Measurements from ENCODE around the gene NOS1. TPM values are rescaled to one million over a fixed set of nuclear protein-coding genes. Genes with fewer than 3 reads are reported as not detected.

NOS1 gene
- total and polyA plus RNA-seq, 2 of the 8 experiments (the other 6 are each of a cell fraction or from before 2014, with no cell fraction given) = 1.5 to 2.0 TPM

DNA sequence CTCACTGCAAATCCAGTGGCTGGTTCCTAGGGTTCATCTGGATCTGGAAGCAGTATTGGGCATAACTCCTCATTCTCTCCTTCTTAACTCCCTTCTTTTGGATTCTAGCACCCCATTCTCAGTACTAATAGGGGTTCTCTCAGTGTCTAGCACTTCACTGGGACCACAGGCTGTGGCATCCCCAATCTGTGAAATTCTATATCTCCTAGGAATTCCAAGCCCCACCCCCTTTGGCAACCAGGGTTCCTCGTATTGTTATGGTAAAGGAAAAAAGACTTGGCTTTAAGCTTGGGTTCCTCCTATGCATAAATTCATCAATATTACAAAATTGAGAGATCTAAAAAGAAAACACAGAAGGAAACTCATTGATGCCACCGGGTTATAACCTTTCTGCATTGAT lies 126.2 kb downstream of the NOS1 start:
- no peaks in the 10 kb centered on the region for H3K79me1 ChIP-seq (ENCODE audit: low read depth, low read length)
- no peak overlapping the region for H2BK15ac ChIP-seq (ENCODE audit: low read length)
- no peaks in the 10 kb centered on the region for H3K79me2 ChIP-seq (ENCODE audit: control insufficient read depth in 1 of 2, insufficient read depth in 2 of 2, low read length in 2 of 2)
- 0 out of 2 replicates have a peak overlapping the region, but pooled peaks have one; percentile 35 for H2BK12ac ChIP-seq (ENCODE audit: low read depth, low read length)
- H2AFZ ChIP-seq (ENCODE audit: low read length) = no peak overlapping the region
- no peak overlapping the region for H3K56ac ChIP-seq (replicated peaks; ENCODE audit: insufficient read length, low read depth, low read length)
- no peak overlapping the region for H3K18ac ChIP-seq (ENCODE audit: extremely low read depth, low read length)
- H3K14ac ChIP-seq (ENCODE audit: insufficient read length) = no peak overlapping the region
- H2BK120ac ChIP-seq (replicated peaks; ENCODE audit: low read depth, low read length) = peak overlapping the region; percentile 31
- no peaks in the 10 kb centered on the region for H3K27me3 ChIP-seq (replicated peaks in 1 of 4; ENCODE audit: control insufficient read depth in 3 of 4, extremely low read depth in 1 of 4, insufficient read depth in 3 of 4, low read length in 3 of 4)
- no peak overlapping the region for H4K91ac ChIP-seq (replicated peaks; ENCODE audit: insufficient read length, low read length)
- TF ChIP-seq SIN3A (conservative IDR thresholded peaks at IDR 0.05 in 1 of 2, IDR thresholded peaks at IDR 0.05 in 1 of 2; ENCODE audit: low read depth in 1 of 2, low read length in 2 of 2) (no peak), TEAD4 (IDR thresholded peaks at IDR 0.05; ENCODE audit: low read depth, low read length) (peak; percentile 58; the same call in 1 of the 2 replicates), ASH2L (IDR thresholded peaks at IDR 0.05; ENCODE audit: low read length) (no peak), CREB1 (IDR thresholded peaks at IDR 0.05) (no peak)
- no peak overlapping the region for H4K5ac ChIP-seq (ENCODE audit: insufficient read length, low read depth, low read length)
- peaks cover 5% of the 10 kb centered on the region; the same call in 1 of the 2 replicates for H3K23me2 ChIP-seq (ENCODE audit: low read depth, low read length)
- H2BK20ac ChIP-seq (ENCODE audit: low read length) = peak overlapping the region; percentile 88; the same call in 1 of the 2 replicates
- no peak overlapping the region for H3K23ac ChIP-seq (ENCODE audit: insufficient read length)
- 41% methylated on average over 2 of the region's 2 CpGs; no CpG with 5 or more reads in 1 of the 2 experiments for WGBS, 2 experiments (ENCODE audit: extremely low coverage in 1 of 2, insufficient coverage in 1 of 2, insufficient read length in 1 of 2, insufficient replicate concordance in 2 of 2, low coverage in 1 of 2, low lambda C conversion rate in 2 of 2, missing lambda C conversion rate in 1 of 2)
- H2AK5ac ChIP-seq (ENCODE audit: low read depth, low read length) = no peak overlapping the region
- H3K4me3 ChIP-seq (ENCODE audit: extremely low read depth in 1 of 4, insufficient read depth in 2 of 4, low read depth in 3 of 4, low read length in 4 of 4) = no peak overlapping the region
- peaks cover 6 to 11% (median 9%) of the 10 kb centered on the region in 4 experiments; a peak in 4 of 7 replicates for H3K4me1 ChIP-seq (replicated peaks in 1 of 4; ENCODE audit: control insufficient read depth in 3 of 4, insufficient read depth in 4 of 4, low read length in 3 of 4)
- no peaks in the 10 kb centered on the region for H3K36me3 ChIP-seq (ENCODE audit: control insufficient read depth in 2 of 4, insufficient read depth in 4 of 4, low read length in 3 of 4)
- no peak for FAIRE-seq
- peak overlapping the region in 1 of 2 experiments; percentile 33; a peak in 3 of 4 replicates for H3K4me2 ChIP-seq (ENCODE audit: insufficient read depth in 1 of 2, low read depth in 2 of 2, low read length in 2 of 2)
- ChIA-PET POLR2A (ENCODE audit: partially characterized antibody) (interaction anchor here (1.3 to 2.2 kb wide), 3 partner anchors 8 to 64 kb away, joined by 4 to 9 read pairs (median 8); no protein-coding TSS in a partner anchor), CTCF (ENCODE audit: partially characterized antibody) (interaction anchor here (0.7 to 4.0 kb wide), 22 partner anchors 8 to 615 kb away, joined by 3 to 33 read pairs (median 6); no protein-coding TSS in a partner anchor)
- no peak overlapping the region for H4K8ac ChIP-seq (ENCODE audit: extremely low read depth, insufficient read depth, low read length)
- no peak overlapping the region for H3K4ac ChIP-seq (replicated peaks; ENCODE audit: insufficient read length, low read depth, low read length)
- H2BK5ac ChIP-seq (ENCODE audit: low read depth, low read length) = no peak overlapping the region; the same call in 1 of the 2 replicates
- H3K9me3 ChIP-seq (ENCODE audit: insufficient read depth in 2 of 2, low read depth in 1 of 2, low read length in 1 of 2) = no peaks in the 10 kb centered on the region
- DNase-seq (ENCODE audit: low read depth in 1 of 2, low spot score in 2 of 2) = no peak
- peaks cover 0 to 1% of the 10 kb centered on the region in 2 experiments for H4K20me1 ChIP-seq (replicated peaks in 1 of 2; ENCODE audit: control insufficient read depth in 1 of 2, insufficient read depth in 2 of 2, low read length in 2 of 2)
- no peak overlapping the region for H3K9ac ChIP-seq (replicated peaks in 1 of 4; ENCODE audit: extremely low read depth in 1 of 4, low read depth in 3 of 4, low read length in 3 of 4)
- H3K27ac ChIP-seq (ENCODE audit: low read depth, low read length) = no peak overlapping the region

Data from H1 (cell line).